ENCODE data around the gene CWC27.

- TF ChIP-seq CTCF (IDR thresholded peaks at IDR 0.05): no peak
- no peak for TF ChIP-seq POLR2A (IDR thresholded peaks at IDR 0.05)
Measured at GRCh38 chr5:64800926-64801325, 32.2 kb downstream of the CWC27 start.

All from gastroesophageal sphincter (tissue), 3 donors.